Measurements from ENCODE around the gene PLCG2.

GRCh38 chr16:81817789-81818567 lies 38.9 kb downstream of the PLCG2 start:
- TF ChIP-seq POLR2AphosphoS5 (IDR thresholded peaks at IDR 0.05; ENCODE audit: low read depth, low read length), result no peak
- no peak for TF ChIP-seq TAF1 (IDR thresholded peaks at IDR 0.05; ENCODE audit: borderline replicate concordance, insufficient read depth, low read length)

All from PFSK-1 (cell line).